DOHH2 (cell line): Measurements from ENCODE around the gene BAG2.

Source experiments
- H3F3A ChIP-seq: fragments of 200-600 bp; sonication (generic), shearing (Covaris generic); 2 replicates; pipeline ENCODE4 v1.6.0; 2016; ENCODE audit warnings: antibody characterized with exemption, mild to moderate bottlenecking; ENCODE audit not compliant: control insufficient read depth, insufficient read depth
- H3K27ac ChIP-seq: fragments of 200-600 bp; sonication (generic); 2 replicates; pipeline ENCODE4 v1.5.1; 2014; ENCODE audit warnings: low read depth, mild to moderate bottlenecking, low read length, moderate library complexity
- H3K27me3 ChIP-seq: fragments of 200-600 bp; sonication (generic); 2 replicates; pipeline ENCODE4 v1.6.1; 2014; ENCODE audit warnings: mild to moderate bottlenecking, low read length, mixed read lengths; ENCODE audit not compliant: control insufficient read depth
- H3K36me3 ChIP-seq: fragments of 200-600 bp; sonication (generic); 2 replicates; pipeline ENCODE4 v1.6.1; 2014; ENCODE audit warnings: mild to moderate bottlenecking, low read length, moderate library complexity, mixed read lengths; ENCODE audit not compliant: control insufficient read depth
- H3K4me1 ChIP-seq: fragments of 200-600 bp; sonication (generic); 2 replicates; pipeline ENCODE4 v1.6.1; 2014; ENCODE audit warnings: mild to moderate bottlenecking, low read length, mixed read lengths; ENCODE audit not compliant: control insufficient read depth
- H3K4me2 ChIP-seq: fragments of 200-600 bp; sonication (generic); 2 replicates; pipeline ENCODE4 v1.6.0; 2014; ENCODE audit warnings: mild to moderate bottlenecking, low read length, moderate library complexity
- H3K4me3 ChIP-seq: fragments of 200-600 bp; sonication (generic); 2 replicates; pipeline ENCODE4 v1.5.1; 2014; ENCODE audit warnings: mild to moderate bottlenecking, low read length, mixed read lengths
- H3K79me2 ChIP-seq: fragments of 200-600 bp; sonication (generic); 2 replicates; pipeline ENCODE4 v1.6.1; 2014; ENCODE audit warnings: mild to moderate bottlenecking, low read length, mixed read lengths; ENCODE audit not compliant: control insufficient read depth
- H3K9me2 ChIP-seq: fragments of 200-600 bp; sonication (generic); replicated peaks from 2 replicates; pipeline ENCODE4 v1.6.1; 2014; ENCODE audit warnings: mild to moderate bottlenecking, low read length, mixed read lengths; ENCODE audit not compliant: control insufficient read depth
- H3K9me3 ChIP-seq: fragments of 200-600 bp; sonication (generic); 2 replicates; pipeline ENCODE4 v1.6.1; 2014; ENCODE audit warnings: antibody characterized with exemption, low read length, mixed read lengths; ENCODE audit not compliant: control insufficient read depth, insufficient read depth
- H4K20me1 ChIP-seq: fragments of 200-600 bp; sonication (generic); 2 replicates; pipeline ENCODE4 v1.6.0; 2014; ENCODE audit warnings: low read depth, mild to moderate bottlenecking, antibody characterized with exemption, low read length, moderate library complexity; ENCODE audit not compliant: control insufficient read depth, insufficient read depth
- EZH2phosphoT487 ChIP-seq: fragments of 200-600 bp; sonication (generic); IDR thresholded peaks from 2 replicates; pipeline ENCODE4 v1.6.1; 2017; ENCODE audit warnings: borderline replicate concordance, mild to moderate bottlenecking, antibody characterized with exemption, low read length, moderate library complexity, mixed read lengths
- TF ChIP-seq, protein P1 (sequence below): fragments of 200-600 bp; sonication (generic); IDR thresholded peaks from one replicate; pipeline ENCODE4 v1.5.1; 2014; ENCODE audit warnings: antibody characterized with exemption, mild to moderate bottlenecking, low read depth, low read length; ENCODE audit not compliant: poor library complexity, severe bottlenecking

Gene BAG2

DNA sequence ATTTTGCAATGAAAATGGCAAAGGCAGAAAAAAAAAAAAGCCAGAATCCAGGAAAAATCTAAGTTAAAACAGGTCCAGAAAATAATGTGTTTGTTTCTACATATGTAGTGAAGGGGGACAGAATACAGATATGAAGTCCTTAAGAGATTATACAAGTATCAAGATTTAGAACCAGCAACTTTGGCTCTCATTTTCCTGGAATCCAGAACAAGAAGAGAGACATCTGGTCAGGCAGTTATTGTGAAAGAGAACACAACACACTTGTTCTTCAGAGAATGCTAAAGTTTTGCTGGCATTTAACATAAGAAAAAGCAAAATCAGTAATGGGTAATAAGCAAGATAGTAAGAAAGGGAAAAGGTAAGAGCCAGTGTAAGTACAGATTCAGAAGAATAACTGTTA lies 21.1 kb downstream of the BAG2 start:
- no peak overlapping the region for H3K27ac ChIP-seq
- no peaks in the 10 kb centered on the region for H3K79me2 ChIP-seq
- no peaks in the 10 kb centered on the region for H3K27me3 ChIP-seq

DNA sequence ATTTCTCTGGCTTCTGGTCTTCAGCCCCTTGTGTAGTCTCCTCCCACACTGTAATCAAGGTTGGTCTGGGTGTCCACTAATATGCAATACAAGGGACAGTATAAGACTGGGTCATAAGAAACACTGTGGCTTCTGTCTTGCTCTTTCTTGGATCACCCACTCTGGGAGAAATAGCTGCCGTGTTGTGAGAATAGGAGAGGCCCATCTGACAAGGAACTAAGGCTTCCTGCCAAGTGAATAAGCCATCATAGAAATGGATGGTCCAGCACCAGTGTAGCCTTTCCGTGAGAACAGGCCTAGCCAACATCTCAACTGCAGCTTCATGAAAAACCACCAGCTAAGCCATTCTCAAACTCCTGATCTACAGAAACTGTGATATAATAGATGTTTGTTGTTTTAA lies 23.3 kb downstream of the BAG2 start:
- H3K4me2 ChIP-seq: no peak overlapping the region
- H3K9me2 ChIP-seq: no peaks in the 10 kb centered on the region
- no peaks in the 10 kb centered on the region for H3K9me3 ChIP-seq
- H3K4me1 ChIP-seq: no peaks in the 10 kb centered on the region
- peaks cover 6% of the 10 kb centered on the region for H3K36me3 ChIP-seq
- H3K79me2 ChIP-seq: no peaks in the 10 kb centered on the region
- no peaks in the 10 kb centered on the region for H4K20me1 ChIP-seq
- H3K4me3 ChIP-seq: no peak overlapping the region
- no peak overlapping the region for H3K27ac ChIP-seq
- no peaks in the 10 kb centered on the region for H3K27me3 ChIP-seq
- TF ChIP-seq, protein P1, sequence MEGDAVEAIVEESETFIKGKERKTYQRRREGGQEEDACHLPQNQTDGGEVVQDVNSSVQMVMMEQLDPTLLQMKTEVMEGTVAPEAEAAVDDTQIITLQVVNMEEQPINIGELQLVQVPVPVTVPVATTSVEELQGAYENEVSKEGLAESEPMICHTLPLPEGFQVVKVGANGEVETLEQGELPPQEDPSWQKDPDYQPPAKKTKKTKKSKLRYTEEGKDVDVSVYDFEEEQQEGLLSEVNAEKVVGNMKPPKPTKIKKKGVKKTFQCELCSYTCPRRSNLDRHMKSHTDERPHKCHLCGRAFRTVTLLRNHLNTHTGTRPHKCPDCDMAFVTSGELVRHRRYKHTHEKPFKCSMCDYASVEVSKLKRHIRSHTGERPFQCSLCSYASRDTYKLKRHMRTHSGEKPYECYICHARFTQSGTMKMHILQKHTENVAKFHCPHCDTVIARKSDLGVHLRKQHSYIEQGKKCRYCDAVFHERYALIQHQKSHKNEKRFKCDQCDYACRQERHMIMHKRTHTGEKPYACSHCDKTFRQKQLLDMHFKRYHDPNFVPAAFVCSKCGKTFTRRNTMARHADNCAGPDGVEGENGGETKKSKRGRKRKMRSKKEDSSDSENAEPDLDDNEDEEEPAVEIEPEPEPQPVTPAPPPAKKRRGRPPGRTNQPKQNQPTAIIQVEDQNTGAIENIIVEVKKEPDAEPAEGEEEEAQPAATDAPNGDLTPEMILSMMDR: no peak
- no peak for TF ChIP-seq EZH2phosphoT487
- no peaks in the 10 kb centered on the region for H3F3A ChIP-seq

More for the DNA sequence above, 21.1 kb downstream of the BAG2 start:
- Histone ChIP-seq H3K4me1 (no peaks in the 10 kb centered on the region), H3K4me3 (no peak overlapping the region), H3F3A (peaks cover 6% of the 10 kb centered on the region; the same call in 1 of the 2 replicates), H3K9me3 (no peaks in the 10 kb centered on the region), H3K4me2 (no peak overlapping the region), H3K9me2 (no peaks in the 10 kb centered on the region), H3K36me3 (peaks cover 19% of the 10 kb centered on the region), H4K20me1 (no peaks in the 10 kb centered on the region)
- TF ChIP-seq, protein P1: no peak

- Histone ChIP-seq H3K36me3 (no peaks in the 10 kb centered on the region), H3K4me1 (no peaks in the 10 kb centered on the region), H4K20me1 (no peaks in the 10 kb centered on the region), H3K27me3 (no peaks in the 10 kb centered on the region), H3F3A (no peaks in the 10 kb centered on the region), H3K4me3 (no peak overlapping the region), H3K9me3 (no peaks in the 10 kb centered on the region), H3K4me2 (no peak overlapping the region), H3K9me2 (no peaks in the 10 kb centered on the region), H3K79me2 (no peaks in the 10 kb centered on the region), H3K27ac (no peak overlapping the region)
- TF ChIP-seq, protein P1: no peak
- no peak for TF ChIP-seq EZH2phosphoT487
These were observed 27.0 kb downstream of the BAG2 start for GRCh38 chr6:57198926-57199636.
